GM21619 (cell line): ENCODE data around the gene HSPA4L.

ENCODE experiments used
- ATAC-seq: cut with Tn5 transposase; IDR thresholded peaks from one replicate; pipeline ENCODE4 v1.9.1; 2021; ENCODE audit not compliant: unreplicated experiment

HSPA4L gene

GRCh38 chr4:127782275-127783025, at the start of gene HSPA4L:
TSS of gene HSPA4L (plus strand) at chr4:127782322. CDS start at chr4:127782551, 229 bp downstream.
- peak; percentile 40 for ATAC-seq

- no peak for ATAC-seq
These were observed 49.3 kb upstream of the HSPA4L start for GRCh38 chr4:127732623-127733328.

- ATAC-seq = no peak
These were observed 47.1 kb upstream of the HSPA4L start for GRCh38 chr4:127734976-127735375.

GRCh38 chr4:127737295-127737694, 44.8 kb upstream of the HSPA4L start:
- no peak for ATAC-seq

- no peak for ATAC-seq
These were observed 40.9 kb upstream of the HSPA4L start for GRCh38 chr4:127741247-127741646.

- no peak for ATAC-seq
These were observed 34.2 kb upstream of the HSPA4L start for GRCh38 chr4:127747883-127748282.

GRCh38 chr4:127748957-127749356, 33.2 kb upstream of the HSPA4L start:
- ATAC-seq = no peak

GRCh38 chr4:127756906-127757305, 25.2 kb upstream of the HSPA4L start:
- no peak for ATAC-seq

- peak; percentile 80 for ATAC-seq
These were observed 22.8 kb upstream of the HSPA4L start for GRCh38 chr4:127759228-127759820.

- ATAC-seq = no peak
These were observed 22.2 kb upstream of the HSPA4L start for GRCh38 chr4:127759893-127760292.

- no peak for ATAC-seq
These were observed 10.4 kb upstream of the HSPA4L start for GRCh38 chr4:127771535-127772275.

- no peak for ATAC-seq
These were observed 9.1 kb upstream of the HSPA4L start for GRCh38 chr4:127772769-127773671.

GRCh38 chr4:127775843-127776242, 6.3 kb upstream of the HSPA4L start:
- ATAC-seq = no peak

GRCh38 chr4:127776620-127777019, 5.5 kb upstream of the HSPA4L start:
- ATAC-seq = no peak

- no peak for ATAC-seq
These were observed 4.6 kb upstream of the HSPA4L start for GRCh38 chr4:127777487-127777886.

GRCh38 chr4:127778102-127778501, 4.0 kb upstream of the HSPA4L start:
- no peak for ATAC-seq

GRCh38 chr4:127780598-127780997, 1.5 kb upstream of the HSPA4L start:
- no peak for ATAC-seq

- ATAC-seq = peak; percentile 31
These were observed 660 bp upstream of the HSPA4L start for GRCh38 chr4:127781300-127782024.

- peak; percentile 68 for ATAC-seq
These were observed 172 bp upstream of the HSPA4L start for GRCh38 chr4:127782025-127782274.
